GM15510 (cell line): ENCODE results near the gene CFDP1.

Experiments used
- POLR2A ChIP-seq: IDR thresholded peaks from 3 replicates; pipeline ENCODE4 v1.6.1; 2011; ENCODE audit warnings: borderline replicate concordance; ENCODE audit not compliant: insufficient read length; ENCODE audit errors: extremely low read depth

CFDP1 gene

GRCh38 chr16:75282466-75283281, 150.6 kb downstream of the CFDP1 start:
- TF ChIP-seq POLR2A = no peak

- no peak for TF ChIP-seq POLR2A
Observed at GRCh38 chr16:75281826-75282225, 151.5 kb downstream of the CFDP1 start.

- TF ChIP-seq POLR2A = no peak
Observed at GRCh38 chr16:75280331-75280804, 152.9 kb downstream of the CFDP1 start.

- TF ChIP-seq POLR2A = no peak
Observed at GRCh38 chr16:75279305-75279704, 154.0 kb downstream of the CFDP1 start.

GRCh38 chr16:75273054-75273925, 160.0 kb downstream of the CFDP1 start:
- TF ChIP-seq POLR2A = no peak

- TF ChIP-seq POLR2A = no peak
Observed at GRCh38 chr16:75272097-75272551, 161.2 kb downstream of the CFDP1 start.

GRCh38 chr16:75271441-75272096, 161.7 kb downstream of the CFDP1 start:
- no peak for TF ChIP-seq POLR2A

GRCh38 chr16:75267631-75268264, 165.6 kb downstream of the CFDP1 start:
- no peak for TF ChIP-seq POLR2A

GRCh38 chr16:75266738-75267630, 166.3 kb downstream of the CFDP1 start:
- no peak for TF ChIP-seq POLR2A

GRCh38 chr16:75265911-75266701, 167.2 kb downstream of the CFDP1 start:
- peak; percentile 37 for TF ChIP-seq POLR2A

GRCh38 chr16:75264999-75265910, 168.0 kb downstream of the CFDP1 start:
- no peak for TF ChIP-seq POLR2A
